Hepatocyte (in vitro differentiated cells): Measurements from ENCODE around the gene CCDC188. TPM values are rescaled to one million over a fixed set of nuclear protein-coding genes. Genes with fewer than 3 reads are reported as not detected.

ENCODE experiments used
- DNase-seq: peaks from one replicate; pipeline ENCODE4 v3.0.0-alpha.2; 2016; ENCODE audit warnings: low spot score
- H2AFZ ChIP-seq: fragments of 200-600 bp; sonication (generic); 2 replicates; pipeline ENCODE4 v1.6.0; 2016; ENCODE audit warnings: antibody characterized with exemption, mild to moderate bottlenecking
- H3K27ac ChIP-seq: fragments of 200-600 bp; sonication (generic); 2 replicates; pipeline ENCODE4 v1.5.1; 2016; ENCODE audit warnings: mild to moderate bottlenecking
- H3K27me3 ChIP-seq: fragments of 200-600 bp; sonication (generic); 2 replicates; pipeline ENCODE4 v1.6.1; 2016
- H3K36me3 ChIP-seq: fragments of 200-600 bp; sonication (generic); replicated peaks from 2 replicates; pipeline ENCODE4 v1.5.1; 2016; ENCODE audit warnings: low read depth; ENCODE audit not compliant: insufficient read depth
- H3K4me1 ChIP-seq: fragments of 200-600 bp; sonication (generic); 2 replicates; pipeline ENCODE4 v1.5.1; 2016; ENCODE audit warnings: mild to moderate bottlenecking, moderate library complexity; ENCODE audit not compliant: insufficient read depth
- H3K4me2 ChIP-seq: fragments of 200-600 bp; sonication (generic); 2 replicates; pipeline ENCODE4 v1.6.0; 2016
- H3K4me3 ChIP-seq: fragments of 200-600 bp; sonication (generic); 2 replicates; pipeline ENCODE4 v1.5.1; 2016; ENCODE audit warnings: mild to moderate bottlenecking
- H3K79me2 ChIP-seq: fragments of 200-600 bp; sonication (generic); 2 replicates; pipeline ENCODE4 v1.6.0; 2017; ENCODE audit warnings: mild to moderate bottlenecking
- H3K9me2 ChIP-seq: fragments of 200-600 bp; sonication (generic); replicated peaks from 2 replicates; pipeline ENCODE4 v1.6.0; 2017; ENCODE audit warnings: mild to moderate bottlenecking; ENCODE audit not compliant: insufficient read depth
- H3K9me3 ChIP-seq: fragments of 200-600 bp; sonication (generic); 2 replicates; pipeline ENCODE4 v1.5.1; 2016; ENCODE audit warnings: low read depth, mild to moderate bottlenecking
- H4K20me1 ChIP-seq: fragments of 200-600 bp; sonication (generic); 2 replicates; pipeline ENCODE4 v1.6.0; 2016; ENCODE audit warnings: mild to moderate bottlenecking; ENCODE audit not compliant: insufficient read depth, poor library complexity, severe bottlenecking
- CTCF ChIP-seq: fragments of 200-600 bp; sonication (generic); IDR thresholded peaks from 2 replicates; pipeline ENCODE4 v1.5.1; 2016; ENCODE audit warnings: antibody characterized with exemption, mild to moderate bottlenecking; ENCODE audit not compliant: poor library complexity
- EZH2 ChIP-seq: fragments of 200-600 bp; sonication (generic); IDR thresholded peaks from 2 replicates; pipeline ENCODE4 v1.6.1; 2016; ENCODE audit warnings: antibody characterized with exemption, mild to moderate bottlenecking, borderline replicate concordance
- EZH2phosphoT487 ChIP-seq: fragments of 200-600 bp; sonication (generic); IDR thresholded peaks from one replicate; pipeline ENCODE4 v1.6.1; 2018; ENCODE audit warnings: antibody characterized with exemption, mild to moderate bottlenecking, low read depth, moderate library complexity; ENCODE audit not compliant: unreplicated experiment, severe bottlenecking
- WGBS: methylation state at CpG from one replicate; pipeline ENCODE4 v1.1.6; 2016; ENCODE audit warnings: low lambda C conversion rate; ENCODE audit errors: missing lambda C conversion rate; 5-methylcytosine and 5-hydroxymethylcytosine counted together
- polyA plus RNA-seq: library from polyadenylated mRNA; unstranded; fragments of >200 nt; fragmentation: Nextera tagmentation; extraction: Ambion mirVana; gene quantifications from 2 replicates; pipeline ENCODE4 v1.2.1, GENCODE V29; 2016
- total RNA-seq: library from RNA; depleted of rRNA; stranded (reverse); fragments of >200 nt; gene quantifications from 2 replicates; pipeline ENCODE4 v1.2.3, GENCODE V29; 2014

The CCDC188 gene
- total and polyA plus RNA-seq, 2 experiments from 2014 or later: not detected

GRCh38 chr22:20194681-20195593, 44.1 kb upstream of the CCDC188 start:
- Histone ChIP-seq H3K4me2 (no peak overlapping the region), H3K4me1 (peaks cover 4% of the 10 kb centered on the region), H4K20me1 (no peaks in the 10 kb centered on the region), H2AFZ (no peak overlapping the region), H3K36me3 (no peaks in the 10 kb centered on the region), H3K4me3 (no peak overlapping the region), H3K27ac (no peak overlapping the region), H3K79me2 (no peaks in the 10 kb centered on the region), H3K27me3 (no peaks in the 10 kb centered on the region), H3K9me2 (no peaks in the 10 kb centered on the region), H3K9me3 (no peaks in the 10 kb centered on the region)
- TF ChIP-seq EZH2phosphoT487: no peak
- TF ChIP-seq EZH2: no peak
- 83% methylated on average over 11 of the region's 15 CpGs for WGBS
- DNase-seq: no peak

- Histone ChIP-seq H2AFZ (no peak overlapping the region), H4K20me1 (no peaks in the 10 kb centered on the region), H3K9me2 (no peaks in the 10 kb centered on the region), H3K36me3 (no peaks in the 10 kb centered on the region), H3K79me2 (no peaks in the 10 kb centered on the region), H3K9me3 (no peaks in the 10 kb centered on the region), H3K27me3 (no peaks in the 10 kb centered on the region), H3K4me3 (no peak overlapping the region), H3K4me2 (no peak overlapping the region), H3K4me1 (peaks cover 2% of the 10 kb centered on the region), H3K27ac (no peak overlapping the region)
- no peak for TF ChIP-seq EZH2
- no peak for TF ChIP-seq EZH2phosphoT487
- WGBS: 89% methylated on average over 17 of the region's 17 CpGs
- DNase-seq: no peak
These were observed 43.1 kb upstream of the CCDC188 start for GRCh38 chr22:20193761-20194494.

- Histone ChIP-seq H3K4me3 (no peak overlapping the region), H3K4me1 (no peaks in the 10 kb centered on the region), H3K27ac (no peak overlapping the region), H3K9me2 (no peaks in the 10 kb centered on the region), H2AFZ (no peak overlapping the region), H3K36me3 (no peaks in the 10 kb centered on the region), H3K4me2 (no peak overlapping the region), H4K20me1 (no peaks in the 10 kb centered on the region), H3K27me3 (no peaks in the 10 kb centered on the region), H3K9me3 (no peaks in the 10 kb centered on the region), H3K79me2 (no peaks in the 10 kb centered on the region)
- DNase-seq: no peak
- WGBS: 80% methylated on average over 20 of the region's 20 CpGs
- no peak for TF ChIP-seq EZH2phosphoT487
- no peak for TF ChIP-seq CTCF
- no peak for TF ChIP-seq EZH2
These were observed 42.3 kb upstream of the CCDC188 start for GRCh38 chr22:20192972-20193760.

DNA sequence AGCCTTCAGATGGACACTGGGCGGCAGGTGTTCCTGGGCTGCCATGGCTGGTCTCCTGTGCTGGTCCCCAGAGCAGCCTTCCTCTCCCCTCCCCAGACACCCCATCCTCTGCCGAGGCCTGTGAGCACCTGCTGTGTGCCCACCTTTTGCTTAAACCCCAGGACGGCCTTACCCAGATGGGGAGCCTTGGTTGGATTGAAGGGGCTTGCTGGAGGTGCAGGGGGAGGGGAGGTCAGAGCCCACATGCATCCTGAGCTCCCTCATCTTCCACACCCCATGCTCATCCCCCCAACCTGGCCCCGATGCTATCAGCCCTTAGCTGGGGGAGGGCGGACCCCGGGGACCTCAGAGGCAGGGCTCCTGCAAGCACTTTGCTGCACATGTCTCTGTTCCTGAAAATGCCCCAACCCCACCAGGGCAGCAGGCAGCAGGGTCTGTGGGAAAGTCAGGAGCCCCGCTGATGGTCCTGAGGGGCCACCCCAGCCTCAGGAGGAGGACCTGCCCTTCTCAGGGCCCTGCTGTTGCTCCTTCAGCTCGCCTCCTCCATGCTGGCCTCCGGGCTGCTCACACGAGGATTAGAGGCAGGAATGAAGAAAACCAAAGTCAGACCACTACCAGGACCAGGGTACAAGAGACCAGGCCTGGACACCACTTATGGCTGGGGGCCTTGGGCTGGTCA, 41.6 kb upstream of the CCDC188 start:
- H3K4me2 ChIP-seq: no peak overlapping the region
- H4K20me1 ChIP-seq: no peaks in the 10 kb centered on the region
- no peak overlapping the region for H3K27ac ChIP-seq
- no peaks in the 10 kb centered on the region for H3K4me1 ChIP-seq
- no peak for TF ChIP-seq CTCF
- no peak for TF ChIP-seq EZH2
- TF ChIP-seq EZH2phosphoT487: no peak
- no peak overlapping the region for H3K4me3 ChIP-seq
- no peaks in the 10 kb centered on the region for H3K79me2 ChIP-seq
- no peak for DNase-seq
- H3K9me3 ChIP-seq: no peaks in the 10 kb centered on the region
- H3K36me3 ChIP-seq: no peaks in the 10 kb centered on the region
- H2AFZ ChIP-seq: no peak overlapping the region
- no peaks in the 10 kb centered on the region for H3K27me3 ChIP-seq
- no peaks in the 10 kb centered on the region for H3K9me2 ChIP-seq
- 90% methylated on average over 10 of the region's 10 CpGs for whole genome bisulfite sequencing
